Omental fat pad (tissue), 4 donors: ENCODE results near the gene CMSS1. TPM values are rescaled to one million over a fixed set of nuclear protein-coding genes. Genes with fewer than 3 reads are reported as not detected.
A peak's percentile ranks its signal among the peaks of the same experiment; 100 is the strongest.

ENCODE experiments used
- ATAC-seq: fragments of 150-250 bp; one replicate; pipeline ENCODE4 v1.9.1; 2016; ENCODE audit warnings: mild to moderate bottlenecking, moderate library complexity; ENCODE audit not compliant: low FRiP score
- DNase-seq: peaks from one replicate; pipeline ENCODE4 v3.0.0-alpha.2; 2019; ENCODE audit warnings: low spot score
- CTCF ChIP-seq, 3 donors: fragments of 450-650 bp; IDR thresholded peaks; one replicate each; pipeline ENCODE4 v1.5.1; 2016 to 2017; ENCODE audit warnings: antibody characterized with exemption in 3 of 3, mild to moderate bottlenecking in 3 of 3, moderate library complexity in 2 of 3
- total RNA-seq, 4 donors: library from RNA; depleted of rRNA; stranded (reverse); fragments of >200 nt; gene quantifications; one replicate each; pipeline ENCODE4 v1.1.0, GENCODE V29; 2016

CMSS1 gene
- total RNA-seq, 4 donors from 2014 or later, result 16.9 to 29.3 (median 21.1) TPM

DNA sequence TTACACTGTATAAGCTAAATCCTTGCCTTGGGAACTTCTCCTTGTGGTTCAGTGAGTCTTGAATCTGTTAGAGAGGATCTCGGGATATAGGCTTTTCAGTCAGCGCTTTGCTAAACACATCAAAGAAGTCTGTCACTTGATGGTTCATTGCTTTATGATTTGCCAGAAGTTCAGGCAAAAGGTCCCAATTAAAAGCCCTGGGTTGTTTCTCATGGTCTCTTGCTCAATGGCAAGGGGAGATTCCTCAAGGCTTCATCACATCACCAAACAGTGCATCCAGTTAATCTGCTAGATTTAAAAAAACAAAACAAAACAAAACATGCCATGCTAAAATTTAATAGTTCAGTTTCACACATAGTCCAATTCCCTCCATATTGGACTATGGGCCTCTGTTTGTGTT, 181.9 kb downstream of the CMSS1 start:
- no peak for DNase-seq
- no peak for TF ChIP-seq CTCF (IDR thresholded peaks at IDR 0.05)
- ATAC-seq, result no peak

GRCh38 chr3:100001083-100001482, 183.4 kb downstream of the CMSS1 start:
- no peak for TF ChIP-seq CTCF (IDR thresholded peaks at IDR 0.05)
- DNase-seq (no peak), ATAC-seq (no peak)

GRCh38 chr3:100001526-100002270, 184.0 kb downstream of the CMSS1 start:
- ATAC-seq, result no peak
- no peak for TF ChIP-seq CTCF (IDR thresholded peaks at IDR 0.05)
- no peak for DNase-seq

DNA sequence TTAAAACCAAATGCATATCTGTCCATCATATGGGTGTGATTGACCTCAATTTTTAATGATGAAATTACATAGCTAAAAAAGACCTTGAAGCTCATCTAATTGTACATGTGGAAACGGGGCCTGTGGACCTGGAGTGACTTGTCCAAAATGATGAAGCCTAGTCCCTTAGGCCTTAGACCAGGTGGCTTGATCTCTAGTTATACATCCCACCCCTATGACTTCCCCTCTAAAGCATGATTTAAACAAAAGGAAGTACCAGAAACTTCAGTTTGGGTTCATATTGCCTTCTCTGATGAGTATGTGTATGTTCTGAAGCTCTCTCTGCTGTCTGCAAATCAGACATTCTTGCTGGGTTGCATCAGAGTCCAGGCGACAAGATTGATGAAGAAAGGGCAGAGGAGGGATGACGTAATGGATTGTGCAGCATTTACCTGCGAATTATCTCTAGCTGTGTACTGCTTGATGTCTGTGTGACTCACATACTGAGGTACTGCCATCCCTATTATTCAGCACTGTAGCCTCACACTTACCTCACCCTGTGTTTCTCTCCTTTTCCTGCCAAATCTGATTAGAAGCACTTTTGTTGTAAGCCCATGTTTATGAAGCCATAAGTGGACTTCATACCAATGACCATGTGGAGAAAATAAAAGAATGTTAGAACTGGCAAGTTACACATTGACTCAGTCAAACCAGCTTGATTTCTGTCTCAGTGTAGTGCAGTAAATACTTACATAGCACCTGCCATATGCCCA, 185.1 kb downstream of the CMSS1 start:
- ATAC-seq, result peak; percentile 89
- no peak for DNase-seq
- no peak for TF ChIP-seq CTCF (IDR thresholded peaks at IDR 0.05)

DNA sequence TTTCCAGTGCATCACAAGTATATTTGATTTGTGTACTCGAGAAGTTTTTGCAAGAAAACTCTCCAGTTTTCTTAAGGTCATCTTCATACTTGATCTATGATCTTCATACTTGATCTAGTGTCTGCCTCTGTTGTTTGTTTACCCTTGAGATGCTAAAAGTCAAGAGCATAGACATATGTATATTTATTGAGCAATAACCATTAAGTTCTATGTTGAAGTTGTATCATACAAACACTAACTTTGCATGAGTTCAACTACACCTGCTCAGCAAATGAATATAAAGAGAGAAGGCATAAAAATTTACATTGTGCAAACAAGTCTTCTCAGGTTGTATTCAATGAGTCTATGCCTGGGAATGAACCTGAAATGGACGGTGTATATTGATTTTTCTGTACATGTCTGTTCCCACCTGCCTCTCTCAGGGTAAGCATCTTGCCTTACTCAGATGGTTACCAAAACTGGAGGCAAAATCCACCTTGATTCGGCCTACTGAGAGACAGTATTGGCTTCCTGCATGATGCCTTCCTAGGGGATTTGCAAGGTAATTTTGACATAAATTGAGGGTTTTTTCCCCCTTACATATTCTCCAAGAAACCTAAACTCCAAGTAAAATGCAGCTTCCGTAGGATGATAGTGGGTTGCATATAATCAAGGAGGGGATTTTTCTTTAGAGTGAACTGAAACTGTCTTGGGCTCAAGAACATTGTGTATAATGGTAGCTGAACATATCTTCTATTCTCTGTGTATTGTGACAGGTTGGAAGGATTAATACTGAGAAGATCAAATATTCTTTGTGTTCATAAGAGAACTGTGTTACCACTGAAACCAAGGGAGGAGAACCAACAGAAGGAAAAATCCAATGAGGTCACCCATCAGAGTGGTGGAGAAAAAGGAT, 186.2 kb downstream of the CMSS1 start:
- ATAC-seq (no peak), DNase-seq (no peak)
- no peak for TF ChIP-seq CTCF (IDR thresholded peaks at IDR 0.05)

DNA sequence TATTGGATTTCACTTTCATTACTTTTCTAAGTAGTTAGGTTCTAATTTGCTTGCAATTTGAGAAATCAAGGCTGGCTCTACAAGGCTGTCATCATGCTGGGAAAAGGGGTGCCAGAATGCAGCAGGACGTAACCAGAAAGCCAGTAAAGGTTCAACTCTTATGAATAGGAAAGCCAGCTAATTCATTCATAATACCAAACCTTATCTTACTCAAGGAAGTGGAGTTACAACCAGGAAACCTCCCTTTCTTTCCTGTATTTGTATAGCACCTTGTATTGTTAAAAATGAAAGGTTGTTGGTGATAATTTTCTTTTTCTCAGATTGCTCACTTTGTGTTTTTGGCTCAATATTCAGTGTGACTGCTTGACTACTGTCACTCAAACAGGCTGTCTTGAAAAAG, 187.3 kb downstream of the CMSS1 start:
- ATAC-seq, result no peak
- no peak for TF ChIP-seq CTCF (IDR thresholded peaks at IDR 0.05)

More for the DNA sequence above, 187.3 kb downstream of the CMSS1 start:
- no peak for DNase-seq
